Measurements from ENCODE around the gene CEMIP2.

DNA sequence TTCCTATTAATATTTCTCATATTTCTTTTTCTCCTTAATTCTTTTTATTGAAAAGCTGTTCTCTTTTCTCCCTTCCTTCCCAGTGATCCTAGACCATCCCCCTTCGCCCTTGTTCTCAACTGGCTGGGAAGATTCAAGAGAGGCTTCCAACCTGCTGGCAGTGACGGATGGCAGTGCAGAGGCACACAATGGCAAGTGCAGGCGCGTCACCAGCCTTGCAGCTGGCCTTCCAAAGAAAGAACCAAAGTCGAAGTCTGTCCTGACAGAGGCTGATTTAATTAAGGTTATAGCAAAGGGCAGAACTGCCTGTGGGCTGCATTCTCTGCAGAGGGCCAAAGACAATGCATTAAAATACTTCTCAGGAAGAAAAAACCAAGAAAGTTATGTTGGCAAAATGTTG lies 7.4 kb downstream of the CEMIP2 start:
- TF ChIP-seq, protein P1, sequence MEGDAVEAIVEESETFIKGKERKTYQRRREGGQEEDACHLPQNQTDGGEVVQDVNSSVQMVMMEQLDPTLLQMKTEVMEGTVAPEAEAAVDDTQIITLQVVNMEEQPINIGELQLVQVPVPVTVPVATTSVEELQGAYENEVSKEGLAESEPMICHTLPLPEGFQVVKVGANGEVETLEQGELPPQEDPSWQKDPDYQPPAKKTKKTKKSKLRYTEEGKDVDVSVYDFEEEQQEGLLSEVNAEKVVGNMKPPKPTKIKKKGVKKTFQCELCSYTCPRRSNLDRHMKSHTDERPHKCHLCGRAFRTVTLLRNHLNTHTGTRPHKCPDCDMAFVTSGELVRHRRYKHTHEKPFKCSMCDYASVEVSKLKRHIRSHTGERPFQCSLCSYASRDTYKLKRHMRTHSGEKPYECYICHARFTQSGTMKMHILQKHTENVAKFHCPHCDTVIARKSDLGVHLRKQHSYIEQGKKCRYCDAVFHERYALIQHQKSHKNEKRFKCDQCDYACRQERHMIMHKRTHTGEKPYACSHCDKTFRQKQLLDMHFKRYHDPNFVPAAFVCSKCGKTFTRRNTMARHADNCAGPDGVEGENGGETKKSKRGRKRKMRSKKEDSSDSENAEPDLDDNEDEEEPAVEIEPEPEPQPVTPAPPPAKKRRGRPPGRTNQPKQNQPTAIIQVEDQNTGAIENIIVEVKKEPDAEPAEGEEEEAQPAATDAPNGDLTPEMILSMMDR (IDR thresholded peaks at IDR 0.05; ENCODE audit: low read depth, low read length, missing input control): no peak
- TF ChIP-seq, protein P2, sequence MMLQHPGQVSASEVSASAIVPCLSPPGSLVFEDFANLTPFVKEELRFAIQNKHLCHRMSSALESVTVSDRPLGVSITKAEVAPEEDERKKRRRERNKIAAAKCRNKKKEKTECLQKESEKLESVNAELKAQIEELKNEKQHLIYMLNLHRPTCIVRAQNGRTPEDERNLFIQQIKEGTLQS (IDR thresholded peaks at IDR 0.05): no peak
- TF ChIP-seq, protein P3, sequence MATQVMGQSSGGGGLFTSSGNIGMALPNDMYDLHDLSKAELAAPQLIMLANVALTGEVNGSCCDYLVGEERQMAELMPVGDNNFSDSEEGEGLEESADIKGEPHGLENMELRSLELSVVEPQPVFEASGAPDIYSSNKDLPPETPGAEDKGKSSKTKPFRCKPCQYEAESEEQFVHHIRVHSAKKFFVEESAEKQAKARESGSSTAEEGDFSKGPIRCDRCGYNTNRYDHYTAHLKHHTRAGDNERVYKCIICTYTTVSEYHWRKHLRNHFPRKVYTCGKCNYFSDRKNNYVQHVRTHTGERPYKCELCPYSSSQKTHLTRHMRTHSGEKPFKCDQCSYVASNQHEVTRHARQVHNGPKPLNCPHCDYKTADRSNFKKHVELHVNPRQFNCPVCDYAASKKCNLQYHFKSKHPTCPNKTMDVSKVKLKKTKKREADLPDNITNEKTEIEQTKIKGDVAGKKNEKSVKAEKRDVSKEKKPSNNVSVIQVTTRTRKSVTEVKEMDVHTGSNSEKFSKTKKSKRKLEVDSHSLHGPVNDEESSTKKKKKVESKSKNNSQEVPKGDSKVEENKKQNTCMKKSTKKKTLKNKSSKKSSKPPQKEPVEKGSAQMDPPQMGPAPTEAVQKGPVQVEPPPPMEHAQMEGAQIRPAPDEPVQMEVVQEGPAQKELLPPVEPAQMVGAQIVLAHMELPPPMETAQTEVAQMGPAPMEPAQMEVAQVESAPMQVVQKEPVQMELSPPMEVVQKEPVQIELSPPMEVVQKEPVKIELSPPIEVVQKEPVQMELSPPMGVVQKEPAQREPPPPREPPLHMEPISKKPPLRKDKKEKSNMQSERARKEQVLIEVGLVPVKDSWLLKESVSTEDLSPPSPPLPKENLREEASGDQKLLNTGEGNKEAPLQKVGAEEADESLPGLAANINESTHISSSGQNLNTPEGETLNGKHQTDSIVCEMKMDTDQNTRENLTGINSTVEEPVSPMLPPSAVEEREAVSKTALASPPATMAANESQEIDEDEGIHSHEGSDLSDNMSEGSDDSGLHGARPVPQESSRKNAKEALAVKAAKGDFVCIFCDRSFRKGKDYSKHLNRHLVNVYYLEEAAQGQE (IDR thresholded peaks at IDR 0.05): no peak
- TF ChIP-seq TAF1 (conservative IDR thresholded peaks at IDR 0.05) (peak; percentile 8), YY1 (IDR thresholded peaks at IDR 0.05) (peak; percentile 57), JUND (IDR thresholded peaks at IDR 0.05) (peak in 1 of 2 donors; percentile 13), HNF4G (IDR thresholded peaks at IDR 0.05) (no peak), FOXA1 (IDR thresholded peaks at IDR 0.05) (no peak), RXRA (IDR thresholded peaks at IDR 0.05) (peak in 1 of 2 donors; percentile 4), RAD21 (IDR thresholded peaks at IDR 0.05) (peak; percentile 1 to 11), GABPA (IDR thresholded peaks at IDR 0.05 in 1 of 2, conservative IDR thresholded peaks at IDR 0.05 in 1 of 2) (no peak), EGR1 (IDR thresholded peaks at IDR 0.05; ENCODE audit: low read depth in 2 of 2) (no peak)
- TF ChIP-seq, protein P4, sequence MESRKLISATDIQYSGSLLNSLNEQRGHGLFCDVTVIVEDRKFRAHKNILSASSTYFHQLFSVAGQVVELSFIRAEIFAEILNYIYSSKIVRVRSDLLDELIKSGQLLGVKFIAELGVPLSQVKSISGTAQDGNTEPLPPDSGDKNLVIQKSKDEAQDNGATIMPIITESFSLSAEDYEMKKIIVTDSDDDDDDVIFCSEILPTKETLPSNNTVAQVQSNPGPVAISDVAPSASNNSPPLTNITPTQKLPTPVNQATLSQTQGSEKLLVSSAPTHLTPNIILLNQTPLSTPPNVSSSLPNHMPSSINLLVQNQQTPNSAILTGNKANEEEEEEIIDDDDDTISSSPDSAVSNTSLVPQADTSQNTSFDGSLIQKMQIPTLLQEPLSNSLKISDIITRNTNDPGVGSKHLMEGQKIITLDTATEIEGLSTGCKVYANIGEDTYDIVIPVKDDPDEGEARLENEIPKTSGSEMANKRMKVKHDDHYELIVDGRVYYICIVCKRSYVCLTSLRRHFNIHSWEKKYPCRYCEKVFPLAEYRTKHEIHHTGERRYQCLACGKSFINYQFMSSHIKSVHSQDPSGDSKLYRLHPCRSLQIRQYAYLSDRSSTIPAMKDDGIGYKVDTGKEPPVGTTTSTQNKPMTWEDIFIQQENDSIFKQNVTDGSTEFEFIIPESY (IDR thresholded peaks at IDR 0.05): no peak
- TF ChIP-seq, protein P5, sequence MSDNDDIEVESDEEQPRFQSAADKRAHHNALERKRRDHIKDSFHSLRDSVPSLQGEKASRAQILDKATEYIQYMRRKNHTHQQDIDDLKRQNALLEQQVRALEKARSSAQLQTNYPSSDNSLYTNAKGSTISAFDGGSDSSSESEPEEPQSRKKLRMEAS (IDR thresholded peaks at IDR 0.05): no peak

All from liver (tissue), 3 donors.